Measurements from ENCODE around the gene TRAPPC4. TPM values are rescaled to one million over a fixed set of nuclear protein-coding genes. Genes with fewer than 3 reads are reported as not detected.

The TRAPPC4 gene
- total and polyA plus RNA-seq, 2 of the 8 experiments (the other 6 are each of a cell fraction or from before 2014, with no cell fraction given): 94.3 to 223 TPM

GRCh38 chr11:118998388-118998717 is 20.2 kb upstream of the TRAPPC4 start:
- Histone ChIP-seq H3K27ac (ENCODE audit: low read depth, low read length) (peak overlapping the region; percentile 70), H4K5ac (ENCODE audit: insufficient read length, low read depth, low read length) (peak overlapping the region; percentile 78), H3K9ac (replicated peaks in 1 of 4; ENCODE audit: extremely low read depth in 1 of 4, low read depth in 3 of 4, low read length in 3 of 4) (peak overlapping the region; percentile 78 to 82 (median 81)), H2BK5ac (ENCODE audit: low read depth, low read length) (peak overlapping the region; percentile 93; the same call in 1 of the 2 replicates), H3K79me1 (ENCODE audit: low read depth, low read length) (peaks cover 7% of the 10 kb centered on the region), H3K23me2 (ENCODE audit: low read depth, low read length) (peaks cover 12% of the 10 kb centered on the region), H3K4ac (replicated peaks; ENCODE audit: insufficient read length, low read depth, low read length) (peak overlapping the region; percentile 97), H4K91ac (replicated peaks; ENCODE audit: insufficient read length, low read length) (peak overlapping the region; percentile 69), H3K14ac (ENCODE audit: insufficient read length) (no peak overlapping the region), H3K56ac (replicated peaks; ENCODE audit: insufficient read length, low read depth, low read length) (peak overlapping the region; percentile 90), H2AFZ (ENCODE audit: low read length) (peak overlapping the region; percentile 10; the same call in 1 of the 2 replicates), H4K8ac (ENCODE audit: extremely low read depth, insufficient read depth, low read length) (peak overlapping the region; percentile 90), H3K4me2 (ENCODE audit: insufficient read depth in 1 of 2, low read depth in 2 of 2, low read length in 2 of 2) (peak overlapping the region; percentile 95 to 100), H2BK20ac (ENCODE audit: low read length) (no peak overlapping the region), H3K23ac (ENCODE audit: insufficient read length) (no peak overlapping the region), H3K79me2 (ENCODE audit: control insufficient read depth in 1 of 2, insufficient read depth in 2 of 2, low read length in 2 of 2) (peaks cover 0 to 41% of the 10 kb centered on the region in 2 experiments; a peak in 3 of 4 replicates), H3K4me3 (ENCODE audit: extremely low read depth in 1 of 4, insufficient read depth in 2 of 4, low read depth in 3 of 4, low read length in 4 of 4) (peak overlapping the region; percentile 84 to 97 (median 90)), H2BK120ac (replicated peaks; ENCODE audit: low read depth, low read length) (no peak overlapping the region), H2BK15ac (ENCODE audit: low read length) (no peak overlapping the region; the same call in 1 of the 2 replicates), H3K4me1 (replicated peaks in 1 of 4; ENCODE audit: control insufficient read depth in 3 of 4, insufficient read depth in 4 of 4, low read length in 3 of 4) (peaks cover 0 to 6% (median under 1%) of the 10 kb centered on the region in 4 experiments; a peak in 2 of 7 replicates), H2BK12ac (ENCODE audit: low read depth, low read length) (peak overlapping the region; percentile 45), H2AK5ac (ENCODE audit: low read depth, low read length) (no peak overlapping the region), H3K18ac (ENCODE audit: extremely low read depth, low read length) (peak overlapping the region; percentile 85), H3K27me3 (replicated peaks in 1 of 4; ENCODE audit: control insufficient read depth in 3 of 4, extremely low read depth in 1 of 4, insufficient read depth in 3 of 4, low read length in 3 of 4) (no peaks in the 10 kb centered on the region), H3K9me3 (ENCODE audit: insufficient read depth in 2 of 2, low read depth in 1 of 2, low read length in 1 of 2) (no peaks in the 10 kb centered on the region), H4K20me1 (replicated peaks in 1 of 2; ENCODE audit: control insufficient read depth in 1 of 2, insufficient read depth in 2 of 2, low read length in 2 of 2) (no peaks in the 10 kb centered on the region), H3K36me3 (ENCODE audit: control insufficient read depth in 2 of 4, insufficient read depth in 4 of 4, low read length in 3 of 4) (peaks cover 3 to 35% (median 19%) of the 10 kb centered on the region in 4 experiments; a peak in 7 of 8 replicates)
- FAIRE-seq (no peak), DNase-seq (ENCODE audit: low read depth in 1 of 2, low spot score in 2 of 2) (no peak)
- TF ChIP-seq SIN3A (conservative IDR thresholded peaks at IDR 0.05 in 1 of 2, IDR thresholded peaks at IDR 0.05 in 1 of 2; ENCODE audit: low read depth in 1 of 2, low read length in 2 of 2): 0 out of 4 replicates have a peak, but pooled peaks of 1 of the 2 experiments have one; percentile 45
- 0 out of 2 replicates have a peak, but pooled peaks have one; percentile 20 for TF ChIP-seq KDM5A (IDR thresholded peaks at IDR 0.05; ENCODE audit: low read length)
- peak; percentile 47 for TF ChIP-seq ASH2L (IDR thresholded peaks at IDR 0.05; ENCODE audit: low read length)
- TF ChIP-seq POLR2A (IDR thresholded peaks at IDR 0.05; ENCODE audit: control extremely low read depth in 1 of 2, low read depth in 2 of 2, low read length in 2 of 2): no peak
- WGBS, 2 experiments (ENCODE audit: extremely low coverage in 1 of 2, insufficient coverage in 1 of 2, insufficient read length in 1 of 2, insufficient replicate concordance in 2 of 2, low coverage in 1 of 2, low lambda C conversion rate in 2 of 2, missing lambda C conversion rate in 1 of 2): 1% methylated on average over 19 of the region's 19 CpGs; no CpG with 5 or more reads in 1 of the 2 experiments
- POLR2A ChIA-PET (ENCODE audit: partially characterized antibody): interaction anchor here (0.9 to 15.2 kb wide), 15 partner anchors 14 to 171 kb away, joined by 3 to 264 read pairs (median 4); partner anchors contain the start of genes RPS25 and TRAPPC4
- CTCF ChIA-PET (ENCODE audit: partially characterized antibody): interaction anchor here (1.5 kb wide), 1 partner anchor 15 kb away, joined by 4 read pairs; no protein-coding TSS in a partner anchor
